Liver (tissue), 9 donors: ENCODE data around the gene CCDC141. TPM values are rescaled to one million over a fixed set of nuclear protein-coding genes. Genes with fewer than 3 reads are reported as not detected.

Experiments
- DNase-seq: peaks from one replicate; pipeline ENCODE4 v3.0.0-alpha.2; 2017; ENCODE audit warnings: low spot score
- H3K27ac ChIP-seq, 2 donors: one replicate each; pipeline ENCODE4 v1.7.0; 2013; ENCODE audit warnings: inconsistent platforms in 2 of 2, low read length in 2 of 2, control low read depth in 1 of 2, low read depth in 1 of 2, mild to moderate bottlenecking in 1 of 2
- H3K27me3 ChIP-seq, 4 donors: one replicate each; pipeline versions ENCODE4 v1.6.1 to v1.7.0; 2013; ENCODE audit warnings: low read length in 3 of 4, inconsistent platforms in 1 of 4, mild to moderate bottlenecking in 1 of 4, moderate library complexity in 1 of 4; ENCODE audit not compliant: control insufficient read depth in 4 of 4, insufficient read depth in 4 of 4
- H3K36me3 ChIP-seq, 4 donors: one replicate each; pipeline versions ENCODE4 v1.6.1 to v1.7.0; 2013; ENCODE audit warnings: low read length in 3 of 4, mild to moderate bottlenecking in 3 of 4, low read depth in 1 of 4, moderate library complexity in 1 of 4; ENCODE audit not compliant: control insufficient read depth in 4 of 4, insufficient read depth in 3 of 4
- H3K4me1 ChIP-seq, 4 donors: one replicate each; pipeline versions ENCODE4 v1.6.1 to v1.7.0; 2013; ENCODE audit warnings: low read length in 3 of 4, mild to moderate bottlenecking in 3 of 4, moderate library complexity in 1 of 4; ENCODE audit not compliant: control insufficient read depth in 4 of 4, insufficient read depth in 4 of 4
- H3K4me3 ChIP-seq, 3 donors: one replicate each; pipeline versions ENCODE4 v1.6.1 to v1.7.0; 2013; ENCODE audit warnings: low read length in 3 of 3, control low read depth in 1 of 3, low read depth in 1 of 3, mild to moderate bottlenecking in 1 of 3
- H3K9ac ChIP-seq, 2 donors: one replicate each; pipeline ENCODE4 v1.7.0; 2013; ENCODE audit warnings: low read length in 2 of 2, mild to moderate bottlenecking in 2 of 2, moderate library complexity in 2 of 2, control low read depth in 1 of 2, low read depth in 1 of 2
- H3K9me3 ChIP-seq, 4 donors: one replicate each; pipeline versions ENCODE4 v1.6.1 to v1.7.0; 2013; ENCODE audit warnings: low read length in 3 of 4; ENCODE audit not compliant: control insufficient read depth in 4 of 4
- CTCF ChIP-seq: fragments of 150-350 bp; IDR thresholded peaks from 2 replicates; pipeline ENCODE4 v1.5.1; 2017; ENCODE audit warnings: improper control_type of control experiment, low read depth, low read length; ENCODE audit not compliant: missing input control
- EGR1 ChIP-seq, 2 donors: IDR thresholded peaks; 2 replicates each; pipeline ENCODE4 v1.6.1; 2016 to 2018; ENCODE audit warnings: antibody characterized with exemption in 2 of 2, low read depth in 2 of 2
- FOXA1 ChIP-seq: IDR thresholded peaks from 2 replicates; pipeline ENCODE4 v1.6.1; 2016; ENCODE audit warnings: antibody characterized with exemption
- FOXA2 ChIP-seq: IDR thresholded peaks from 2 replicates; pipeline ENCODE4 v1.6.1; 2016; ENCODE audit warnings: antibody characterized with exemption
- GABPA ChIP-seq, 2 donors: IDR thresholded peaks in 1 of 2; conservative IDR thresholded peaks in 1 of 2; 2 replicates each; pipeline ENCODE4 v1.6.1; 2016; ENCODE audit warnings: antibody characterized with exemption in 2 of 2, mild to moderate bottlenecking in 1 of 2, moderate library complexity in 1 of 2
- HNF4A ChIP-seq, 2 donors: conservative IDR thresholded peaks; 2 replicates each; pipeline ENCODE4 v1.6.1; 2016; ENCODE audit warnings: antibody characterized with exemption in 2 of 2, mild to moderate bottlenecking in 2 of 2
- JUND ChIP-seq, 2 donors: IDR thresholded peaks; 2 replicates each; pipeline ENCODE4 v1.6.1; 2016; ENCODE audit warnings: antibody characterized with exemption in 2 of 2
- MAX ChIP-seq: IDR thresholded peaks from 2 replicates; pipeline ENCODE4 v1.6.1; 2016; ENCODE audit warnings: antibody characterized with exemption
- NR2F2 ChIP-seq: IDR thresholded peaks from 2 replicates; pipeline ENCODE4 v1.6.1; 2016; ENCODE audit warnings: antibody characterized with exemption
- REST ChIP-seq: IDR thresholded peaks from 2 replicates; pipeline ENCODE4 v1.6.1; 2016; ENCODE audit warnings: antibody characterized with exemption, mild to moderate bottlenecking
- RXRA ChIP-seq, 2 donors: IDR thresholded peaks; 2 replicates each; pipeline ENCODE4 v1.6.1; 2017 to 2018; ENCODE audit warnings: antibody characterized with exemption in 2 of 2, mild to moderate bottlenecking in 1 of 2
- SP1 ChIP-seq: IDR thresholded peaks from 2 replicates; pipeline ENCODE4 v1.6.1; 2018; ENCODE audit warnings: antibody characterized with exemption, mild to moderate bottlenecking
- TAF1 ChIP-seq: conservative IDR thresholded peaks from 2 replicates; pipeline ENCODE4 v1.6.1; 2016; ENCODE audit warnings: antibody characterized with exemption, mild to moderate bottlenecking
- WGBS: extraction: QIAGEN DNeasy Blood & Tissue Kit; methylation state at CpG from one replicate; pipeline ENCODE4 v1.1.7; 2013; 5-methylcytosine and 5-hydroxymethylcytosine counted together
- polyA plus RNA-seq, 2 donors: library from polyadenylated mRNA; stranded (reverse) in 1 of 2; unstranded in 1 of 2; fragments of 200-250 nt in 1 of 2; fragments of >200 nt in 1 of 2; fragmentation: Nextera tagmentation in 1 of 2; extraction: Ambion mirVana in 1 of 2; gene quantifications; one replicate each; pipeline versions ENCODE4 v1.2.1 to v1.2.3, GENCODE V29; 2013 to 2015
- total RNA-seq, 2 donors: library from RNA; depleted of rRNA; stranded (reverse); fragments of >200 nt; gene quantifications; one replicate each; pipeline ENCODE4 v1.2.3, GENCODE V29; 2014
- TF ChIP-seq, protein P1 (sequence below): IDR thresholded peaks from 2 replicates; pipeline ENCODE4 v1.6.1; 2016; ENCODE audit warnings: antibody characterized with exemption
- donor health status: healthy.
- donor health status: healthy.
- donor health status: healthy.
- donor health status: healthy.
- donor health status: healthy.

Gene CCDC141
- total and polyA plus RNA-seq, 4 donors, result 0.05 to 1.0 (median 0.39) TPM

DNA sequence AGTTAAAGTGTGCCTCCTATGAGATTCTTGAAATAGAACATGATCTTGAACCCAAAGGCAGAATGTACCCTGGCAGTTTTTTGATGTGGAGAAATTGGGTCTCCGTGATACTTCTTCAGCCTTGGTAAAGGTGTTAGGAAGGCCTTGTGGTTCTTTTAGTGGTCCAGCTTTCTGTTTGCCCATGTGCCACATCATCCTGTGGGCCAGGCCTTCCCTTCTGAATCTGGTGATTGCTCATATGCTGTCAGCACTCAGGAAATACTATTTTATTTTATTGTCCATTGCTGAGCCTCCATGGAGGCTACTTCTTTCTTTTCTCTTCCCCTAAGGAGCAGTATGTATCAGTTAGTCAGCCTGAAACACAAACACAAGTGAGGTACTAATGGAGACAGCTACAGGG is 52.9 kb downstream of the CCDC141 start:
- no peaks in the 10 kb centered on the region for H3K27me3 ChIP-seq
- DNase-seq, result no peak
- H3K4me1 ChIP-seq, result peaks cover 0 to 8% (median 0%) of the 10 kb centered on the region in 4 donors
- H3K9me3 ChIP-seq, result no peaks in the 10 kb centered on the region
- no peak overlapping the region for H3K9ac ChIP-seq
- WGBS, result 93% methylated on average over 1 of the region's 1 CpG
- no peaks in the 10 kb centered on the region for H3K36me3 ChIP-seq
- no peak overlapping the region for H3K4me3 ChIP-seq
- TF ChIP-seq REST, result no peak
- no peak for TF ChIP-seq MAX
- no peak for TF ChIP-seq RXRA (IDR thresholded peaks at IDR 0.05)
- no peak for TF ChIP-seq NR2F2
- no peak for TF ChIP-seq JUND (IDR thresholded peaks at IDR 0.05)
- no peak for TF ChIP-seq FOXA1
- H3K27ac ChIP-seq, result no peak overlapping the region

DNA sequence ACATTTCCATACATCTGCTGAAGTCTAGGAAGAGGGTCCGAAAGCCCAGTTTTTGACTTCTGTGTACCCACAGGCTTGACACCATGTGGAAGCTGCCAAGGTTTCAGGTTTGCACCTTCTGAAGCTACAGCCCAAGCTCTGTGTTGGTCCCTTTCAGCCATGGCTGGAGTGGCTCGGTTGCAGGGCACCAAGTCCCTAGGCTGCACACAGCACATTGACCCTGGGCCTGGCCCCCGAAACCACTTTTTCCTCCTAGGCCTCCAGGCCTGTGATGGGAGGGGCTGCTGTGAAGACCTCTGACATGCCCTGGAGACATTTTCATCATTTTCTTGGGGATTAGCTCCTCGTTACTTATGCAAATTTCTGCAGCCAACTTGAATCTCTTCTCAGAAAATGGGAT is 55.7 kb downstream of the CCDC141 start:
- DNase-seq, result no peak
- no peaks in the 10 kb centered on the region for H3K36me3 ChIP-seq
- peaks cover 0 to 8% (median 0%) of the 10 kb centered on the region in 4 donors for H3K4me1 ChIP-seq
- WGBS, result 74% methylated on average over 4 of the region's 4 CpGs
- TF ChIP-seq REST (no peak), JUND (IDR thresholded peaks at IDR 0.05) (no peak), SP1 (no peak), FOXA1 (no peak), CTCF (no peak), EGR1 (IDR thresholded peaks at IDR 0.05; ENCODE audit: low read depth in 2 of 2) (no peak), HNF4A (conservative IDR thresholded peaks at IDR 0.05) (no peak), GABPA (IDR thresholded peaks at IDR 0.05 in 1 of 2, conservative IDR thresholded peaks at IDR 0.05 in 1 of 2) (no peak), MAX (no peak), TAF1 (no peak), NR2F2 (no peak), FOXA2 (no peak)
- TF ChIP-seq, protein P1, sequence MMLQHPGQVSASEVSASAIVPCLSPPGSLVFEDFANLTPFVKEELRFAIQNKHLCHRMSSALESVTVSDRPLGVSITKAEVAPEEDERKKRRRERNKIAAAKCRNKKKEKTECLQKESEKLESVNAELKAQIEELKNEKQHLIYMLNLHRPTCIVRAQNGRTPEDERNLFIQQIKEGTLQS, result no peak
- H3K9me3 ChIP-seq, result no peaks in the 10 kb centered on the region
- H3K27ac ChIP-seq, result no peak overlapping the region
- no peaks in the 10 kb centered on the region for H3K27me3 ChIP-seq
- H3K9ac ChIP-seq, result no peak overlapping the region
- no peak overlapping the region for H3K4me3 ChIP-seq
